Astrocyte (in vitro differentiated cells and primary cell): ENCODE data around the gene MED27. TPM values are rescaled to one million over a fixed set of nuclear protein-coding genes. Genes with fewer than 3 reads are reported as not detected.
A peak's percentile ranks its signal among the peaks of the same experiment; 100 is the strongest.

Source experiments
- DNase-seq: peaks from one replicate; pipeline ENCODE4 v3.0.0-alpha.2; 2010; ENCODE audit warnings: low read depth
- FAIRE-seq: peaks from 2 replicates; lab custom pipeline; 2011; peaks lifted over from hg19 to GRCh38; lab: Jason Lieb, UNC
- H2AFZ ChIP-seq: 2 replicates; pipeline ENCODE4 v1.6.0; 2012; ENCODE audit warnings: low read depth, low read length, inconsistent platforms
- H3K27ac ChIP-seq: 2 replicates; pipeline ENCODE4 v1.5.1; 2011; ENCODE audit warnings: low read depth, low read length, inconsistent platforms
- H3K27me3 ChIP-seq: 2 replicates; pipeline ENCODE4 v1.6.0; 2011; ENCODE audit warnings: low read length, inconsistent platforms; ENCODE audit not compliant: insufficient read depth
- H3K36me3 ChIP-seq: 2 replicates; pipeline ENCODE4 v1.5.1; 2011; ENCODE audit warnings: low read length, inconsistent platforms; ENCODE audit not compliant: insufficient read depth
- H3K4me1 ChIP-seq: 2 replicates; pipeline ENCODE4 v1.5.1; 2011; ENCODE audit warnings: low read length, inconsistent platforms; ENCODE audit not compliant: insufficient read depth
- H3K4me2 ChIP-seq: 2 replicates; pipeline ENCODE4 v1.6.0; 2012; ENCODE audit warnings: low read length, inconsistent platforms
- H3K4me3 ChIP-seq: 2 replicates; pipeline ENCODE4 v1.5.1; 2011; ENCODE audit warnings: low read depth, mild to moderate bottlenecking, low read length, inconsistent platforms; ENCODE audit not compliant: insufficient read depth
- H3K79me2 ChIP-seq: 2 replicates; pipeline ENCODE4 v1.6.0; 2012; ENCODE audit warnings: mild to moderate bottlenecking, low read length, inconsistent platforms; ENCODE audit not compliant: insufficient read depth
- H3K9ac ChIP-seq: 2 replicates; pipeline ENCODE4 v1.6.0; 2012; ENCODE audit warnings: mild to moderate bottlenecking, low read length, inconsistent platforms
- H3K9me3 ChIP-seq: 2 replicates; pipeline ENCODE4 v1.5.1; 2012; ENCODE audit warnings: low read depth, mild to moderate bottlenecking, low read length, inconsistent platforms; ENCODE audit not compliant: insufficient read depth
- H4K20me1 ChIP-seq: 2 replicates; pipeline ENCODE4 v1.6.0; 2012; ENCODE audit warnings: low read length, inconsistent platforms; ENCODE audit not compliant: insufficient read depth
- H3K27ac Mint-ChIP-seq: one replicate; pipeline ENCODE4 v1.8.0; 2021; ENCODE audit warnings: mild to moderate bottlenecking, mixed read lengths; ENCODE audit not compliant: unreplicated experiment
- H3K27me3 Mint-ChIP-seq: one replicate; pipeline ENCODE4 v1.8.0; 2021; ENCODE audit warnings: low read depth, mixed read lengths; ENCODE audit not compliant: unreplicated experiment
- H3K36me3 Mint-ChIP-seq: one replicate; pipeline ENCODE4 v1.8.0; 2021; ENCODE audit warnings: low read depth, mixed read lengths; ENCODE audit not compliant: unreplicated experiment
- H3K4me1 Mint-ChIP-seq: one replicate; pipeline ENCODE4 v1.8.0; 2021; ENCODE audit warnings: low read depth, mixed read lengths; ENCODE audit not compliant: unreplicated experiment
- H3K4me3 Mint-ChIP-seq: one replicate; pipeline ENCODE4 v1.8.0; 2021; ENCODE audit warnings: mild to moderate bottlenecking, moderate library complexity, mixed read lengths; ENCODE audit not compliant: unreplicated experiment
- H3K9me3 Mint-ChIP-seq: one replicate; pipeline ENCODE4 v1.8.0; 2021; ENCODE audit warnings: mild to moderate bottlenecking, mixed read lengths; ENCODE audit not compliant: unreplicated experiment
- CTCF ChIP-seq: IDR thresholded peaks from 2 replicates; pipeline ENCODE4 v1.5.1; 2011; ENCODE audit warnings: low read depth, mild to moderate bottlenecking, inconsistent platforms, low read length, moderate library complexity; ENCODE audit not compliant: insufficient read depth
- EZH2 ChIP-seq: IDR thresholded peaks from 2 replicates; pipeline ENCODE4 v1.6.1; 2012; ENCODE audit warnings: mild to moderate bottlenecking, low read length, inconsistent platforms; ENCODE audit not compliant: insufficient read depth
- total RNA-seq: library from RNA; stranded (reverse); gene quantifications from 2 replicates; pipeline ENCODE4 v1.2.1, GENCODE V29; 2021

The MED27 gene
- total RNA-seq, 1 donor from 2014 or later, result 26.9 TPM

- peaks cover 96% of the 10 kb centered on the region for H4K20me1 ChIP-seq
- no peak overlapping the region for H2AFZ ChIP-seq
- Mint-ChIP-seq H3K36me3 (no peaks in the 10 kb centered on the region), H3K9me3 (no peaks in the 10 kb centered on the region), H3K27me3 (no peaks in the 10 kb centered on the region), H3K4me1 (peaks cover 51% of the 10 kb centered on the region), H3K4me3 (no peak overlapping the region), H3K27ac (no peak overlapping the region)
- TF ChIP-seq CTCF (no peak), EZH2 (no peak)
- DNase-seq (no peak), FAIRE-seq (no peak)
- H3K4me1 ChIP-seq, result peaks cover 23% of the 10 kb centered on the region
- H3K27ac ChIP-seq, result no peak overlapping the region
- H3K4me2 ChIP-seq, result no peak overlapping the region
- H3K9ac ChIP-seq, result no peak overlapping the region
- no peak overlapping the region for H3K4me3 ChIP-seq
- no peaks in the 10 kb centered on the region for H3K27me3 ChIP-seq
- H3K79me2 ChIP-seq, result peaks cover 66% of the 10 kb centered on the region
- no peaks in the 10 kb centered on the region for H3K36me3 ChIP-seq
- no peaks in the 10 kb centered on the region for H3K9me3 ChIP-seq
Observed at GRCh38 chr9:132027752-132028663, 51.7 kb downstream of the MED27 start.

GRCh38 chr9:132026932-132027585, 52.6 kb downstream of the MED27 start:
- Mint-ChIP-seq H3K27ac (peak overlapping the region; percentile 84), H3K36me3 (no peaks in the 10 kb centered on the region), H3K9me3 (no peaks in the 10 kb centered on the region), H3K27me3 (no peaks in the 10 kb centered on the region), H3K4me1 (peaks cover 45% of the 10 kb centered on the region), H3K4me3 (peak overlapping the region; percentile 56)
- Histone ChIP-seq H3K27ac (no peak overlapping the region), H2AFZ (no peak overlapping the region), H3K4me3 (no peak overlapping the region), H4K20me1 (peaks cover 96% of the 10 kb centered on the region), H3K79me2 (peaks cover 72% of the 10 kb centered on the region), H3K27me3 (no peaks in the 10 kb centered on the region), H3K9ac (no peak overlapping the region), H3K36me3 (no peaks in the 10 kb centered on the region), H3K9me3 (no peaks in the 10 kb centered on the region), H3K4me2 (peak overlapping the region; percentile 60), H3K4me1 (peaks cover 23% of the 10 kb centered on the region)
- DNase-seq (peak; percentile 76), FAIRE-seq (peak; percentile 9)
- TF ChIP-seq EZH2 (no peak), CTCF (no peak)

GRCh38 chr9:132025766-132026165, 53.9 kb downstream of the MED27 start:
- Histone ChIP-seq H4K20me1 (peaks cover 98% of the 10 kb centered on the region), H2AFZ (no peak overlapping the region), H3K4me3 (no peak overlapping the region), H3K36me3 (no peaks in the 10 kb centered on the region), H3K4me2 (no peak overlapping the region), H3K4me1 (peaks cover 23% of the 10 kb centered on the region), H3K9me3 (no peaks in the 10 kb centered on the region), H3K27ac (no peak overlapping the region), H3K27me3 (no peaks in the 10 kb centered on the region), H3K79me2 (peaks cover 67% of the 10 kb centered on the region), H3K9ac (no peak overlapping the region)
- H3K27ac Mint-ChIP-seq, result no peak overlapping the region
- no peak overlapping the region for H3K4me3 Mint-ChIP-seq
- no peaks in the 10 kb centered on the region for H3K27me3 Mint-ChIP-seq
- no peaks in the 10 kb centered on the region for H3K9me3 Mint-ChIP-seq
- no peak for FAIRE-seq
- peaks cover 46% of the 10 kb centered on the region for H3K4me1 Mint-ChIP-seq
- TF ChIP-seq EZH2 (no peak), CTCF (no peak)
- no peaks in the 10 kb centered on the region for H3K36me3 Mint-ChIP-seq
- no peak for DNase-seq
